SIG-M5 (cell line): Measurements from ENCODE around the gene HIP1R.
"Not testable (repeated sequence)": the region's sequence is repeated elsewhere in the genome, so short reads cannot be mapped to it uniquely, and the experiment has no call there.

Experiments used
- DNase-seq: peaks from one replicate; lab custom pipeline; 2025; lab: John Stamatoyannopoulos, UW

The HIP1R gene

GRCh38 chr12:122873540-122873939, 38.3 kb downstream of the HIP1R start:
- DNase-seq, result no peak

GRCh38 chr12:122874081-122874480, 38.8 kb downstream of the HIP1R start:
- DNase-seq, result no peak

- DNase-seq, result no peak
These were observed 40.4 kb downstream of the HIP1R start for GRCh38 chr12:122875590-122876220.

DNA sequence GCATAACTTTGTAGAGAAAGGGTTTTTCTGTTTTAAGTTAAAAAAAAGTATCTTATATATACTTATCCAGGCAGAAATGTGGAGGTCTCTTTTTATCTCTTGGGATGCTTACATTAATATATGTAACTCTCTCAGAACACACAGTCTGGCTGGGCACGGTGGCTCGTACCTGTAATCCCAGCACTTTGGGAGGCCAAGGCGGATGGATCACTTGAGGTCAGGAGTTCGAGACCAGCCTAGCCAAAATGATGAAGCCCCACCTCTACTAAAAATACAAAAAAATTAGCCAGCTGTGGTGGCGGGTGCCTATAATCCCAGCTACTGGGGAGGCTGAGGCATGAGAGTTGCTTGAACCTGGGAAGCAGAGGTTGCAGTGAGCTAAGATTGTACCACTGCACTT, 41.0 kb downstream of the HIP1R start:
- not testable (repeated sequence) for DNase-seq

- no peak for DNase-seq
These were observed 41.5 kb downstream of the HIP1R start for GRCh38 chr12:122876731-122877130.

GRCh38 chr12:122878780-122879612, 43.7 kb downstream of the HIP1R start:
- no peak for DNase-seq

- no peak for DNase-seq
These were observed 45.0 kb downstream of the HIP1R start for GRCh38 chr12:122880155-122880667.

GRCh38 chr12:122880668-122881067, 45.4 kb downstream of the HIP1R start:
- no peak for DNase-seq

DNA sequence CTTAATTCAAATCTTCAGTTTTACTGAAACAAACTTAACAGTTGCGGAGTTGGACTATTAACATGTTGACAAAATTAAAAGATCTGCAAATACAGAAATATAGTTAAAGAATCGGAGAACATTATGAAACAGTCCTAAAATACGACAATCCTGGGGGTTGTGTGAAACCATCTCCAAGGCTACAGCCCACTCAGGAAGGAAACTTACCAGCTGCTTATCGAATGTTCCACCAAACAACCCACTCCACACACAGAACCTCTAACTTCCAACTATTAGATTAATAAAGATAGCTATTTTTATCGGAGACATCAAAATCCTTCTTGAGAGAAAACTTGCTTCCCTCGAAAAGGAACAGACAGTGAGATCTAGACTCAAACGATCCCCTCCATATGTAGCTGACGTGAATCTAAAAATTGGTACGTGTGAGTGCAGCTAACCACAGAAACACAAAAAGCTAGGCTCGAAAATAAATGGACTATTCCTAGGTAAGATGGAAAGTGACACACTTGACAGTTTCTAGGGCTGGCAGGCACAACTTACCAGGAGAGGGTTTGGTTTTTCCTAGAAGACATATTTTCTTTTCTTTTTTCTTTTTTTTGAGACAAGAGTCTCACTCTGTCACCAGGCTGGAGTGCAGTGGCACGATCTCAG, 47.8 kb downstream of the HIP1R start:
- no peak for DNase-seq

- DNase-seq, result no peak
These were observed 49.0 kb downstream of the HIP1R start for GRCh38 chr12:122884091-122884826.

- no peak for DNase-seq
These were observed 49.6 kb downstream of the HIP1R start for GRCh38 chr12:122884860-122885259.

DNA sequence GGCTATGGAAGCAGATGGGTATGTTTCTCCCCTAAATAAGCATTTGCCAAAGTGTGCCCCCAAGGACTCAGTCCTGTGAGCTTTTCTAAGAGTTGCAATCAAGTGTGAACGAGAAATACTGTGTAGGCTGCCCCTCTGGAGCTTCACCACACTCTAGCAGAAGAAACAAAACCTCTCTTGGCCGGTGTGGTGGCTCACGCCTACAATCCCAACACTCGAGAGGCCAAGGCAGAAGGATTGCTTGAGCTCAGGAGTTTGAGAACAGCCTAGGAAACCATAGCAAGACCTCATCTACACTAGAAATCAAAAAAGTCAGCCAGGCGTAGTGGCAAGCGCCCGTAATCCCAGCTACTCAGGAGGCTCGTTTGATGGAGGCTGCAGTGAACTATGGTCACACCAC, 50.9 kb downstream of the HIP1R start:
- DNase-seq, result no peak

- no peak for DNase-seq
These were observed 51.9 kb downstream of the HIP1R start for GRCh38 chr12:122886851-122887818.

GRCh38 chr12:122887819-122888212, 52.6 kb downstream of the HIP1R start:
- no peak for DNase-seq

DNA sequence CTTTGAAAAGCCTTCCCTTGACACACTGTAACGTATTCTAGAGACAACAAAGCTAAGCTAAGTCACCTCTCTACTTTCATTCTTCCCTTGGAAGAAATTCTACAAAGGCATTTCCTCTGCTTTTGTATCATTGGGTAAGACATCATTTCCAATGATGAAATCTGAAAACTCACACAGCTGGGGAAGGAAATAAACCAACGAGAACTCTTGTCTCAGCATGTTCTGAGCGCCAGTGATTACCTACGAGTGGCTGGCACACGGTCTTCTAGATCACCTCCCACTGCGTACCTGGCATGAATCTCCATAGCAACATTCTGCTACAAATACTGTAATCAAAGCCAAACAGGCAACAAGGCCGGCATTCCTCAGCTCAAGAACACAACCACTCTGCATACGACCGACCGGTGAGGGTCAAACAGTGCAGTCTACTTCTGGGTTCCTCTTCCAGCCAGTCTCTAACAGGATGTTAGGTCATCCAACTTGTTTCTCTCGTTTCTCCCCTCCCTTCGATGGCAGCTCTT, 53.0 kb downstream of the HIP1R start:
- DNase-seq, result peak; percentile 52

GRCh38 chr12:122889761-122890520, 54.7 kb downstream of the HIP1R start:
- no peak for DNase-seq

DNA sequence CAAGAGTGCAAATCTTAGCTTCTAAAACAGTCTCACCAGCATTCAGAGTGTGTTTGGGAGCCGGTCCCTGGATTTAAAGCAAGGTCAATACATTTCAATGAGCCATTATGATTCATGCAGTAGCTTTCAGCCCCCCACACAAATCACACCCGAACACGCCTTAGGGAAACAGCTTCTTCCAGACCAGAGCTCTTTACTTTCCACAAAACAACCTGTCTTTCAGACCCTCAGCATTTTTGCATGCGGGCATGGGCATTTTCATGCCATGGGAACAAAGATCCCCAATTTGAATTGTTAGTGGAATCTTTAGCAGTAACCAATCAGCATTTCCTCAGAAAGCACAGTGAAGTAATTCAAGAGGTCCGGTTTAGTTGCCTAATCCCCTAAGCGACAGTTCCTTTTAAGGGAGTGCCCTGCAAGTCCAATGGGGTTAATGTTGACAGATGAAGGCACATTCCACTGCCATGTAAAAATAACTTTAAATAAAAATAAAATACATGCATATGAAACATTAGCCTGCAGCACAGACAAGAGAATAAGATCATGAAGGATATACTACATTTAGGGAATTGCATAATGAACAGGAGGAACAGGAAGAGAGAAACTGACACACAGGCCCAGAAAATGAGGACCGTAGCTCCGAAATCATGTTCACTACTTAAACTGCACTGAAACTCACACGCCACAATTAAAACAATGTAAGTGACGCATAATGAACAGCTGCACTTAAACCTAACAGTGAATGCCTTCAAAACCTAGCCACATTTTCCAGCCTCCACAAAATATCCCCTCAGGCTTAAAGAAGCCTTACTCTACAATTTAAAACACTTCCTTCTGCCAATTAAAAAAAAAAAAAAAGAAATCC, 56.6 kb downstream of the HIP1R start:
- no peak for DNase-seq

- DNase-seq, result not testable (repeated sequence)
These were observed 57.5 kb downstream of the HIP1R start for GRCh38 chr12:122892724-122893123.
